NCI-H2029 (cell line): ENCODE data around the gene TBX20.
"Not testable (repeated sequence)": the region's sequence is repeated elsewhere in the genome, so short reads cannot be mapped to it uniquely, and the experiment has no call there.

Experiments
- DNase-seq: peaks from one replicate; lab custom pipeline; 2025; lab: John Stamatoyannopoulos, UW

TBX20 gene

DNA sequence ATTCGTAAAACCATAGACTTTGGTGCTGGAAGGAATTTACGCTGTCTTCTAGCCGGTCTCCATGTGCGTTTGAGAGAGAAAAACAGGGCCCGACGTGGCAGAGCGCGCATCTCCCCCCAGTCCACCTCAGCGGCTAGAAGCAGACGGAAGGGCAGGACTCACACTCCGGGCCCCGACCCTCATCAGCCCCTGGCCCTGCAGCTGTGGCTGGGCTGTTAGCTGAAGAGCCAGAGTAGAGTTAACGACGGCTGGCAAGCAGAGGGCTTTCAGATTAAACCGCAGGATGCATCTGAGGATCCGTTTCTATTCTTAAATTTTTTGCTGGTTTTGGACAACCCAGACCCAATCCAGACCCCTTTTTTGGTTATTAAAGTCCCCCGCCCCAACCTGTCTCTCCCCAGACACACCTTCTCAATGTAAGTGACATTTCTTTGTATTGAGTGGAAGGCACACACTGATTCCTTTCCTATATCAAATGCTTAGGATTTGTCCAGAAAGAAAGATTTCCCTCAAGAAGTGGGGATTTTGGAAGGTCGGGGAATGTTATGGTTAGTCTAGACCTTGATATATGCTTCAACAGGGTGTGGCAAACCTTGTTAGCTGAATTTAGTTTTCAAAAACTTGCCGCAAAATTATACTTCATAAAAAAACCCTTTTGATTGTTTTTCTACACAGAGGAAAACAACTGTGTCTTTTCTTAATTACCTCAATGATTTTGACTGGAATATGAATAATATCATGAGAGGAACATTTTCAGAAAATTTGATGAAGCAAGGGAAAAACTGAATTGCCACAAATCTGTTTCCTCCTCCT, 1.7 kb upstream of the TBX20 start:
- DNase-seq = no peak

DNA sequence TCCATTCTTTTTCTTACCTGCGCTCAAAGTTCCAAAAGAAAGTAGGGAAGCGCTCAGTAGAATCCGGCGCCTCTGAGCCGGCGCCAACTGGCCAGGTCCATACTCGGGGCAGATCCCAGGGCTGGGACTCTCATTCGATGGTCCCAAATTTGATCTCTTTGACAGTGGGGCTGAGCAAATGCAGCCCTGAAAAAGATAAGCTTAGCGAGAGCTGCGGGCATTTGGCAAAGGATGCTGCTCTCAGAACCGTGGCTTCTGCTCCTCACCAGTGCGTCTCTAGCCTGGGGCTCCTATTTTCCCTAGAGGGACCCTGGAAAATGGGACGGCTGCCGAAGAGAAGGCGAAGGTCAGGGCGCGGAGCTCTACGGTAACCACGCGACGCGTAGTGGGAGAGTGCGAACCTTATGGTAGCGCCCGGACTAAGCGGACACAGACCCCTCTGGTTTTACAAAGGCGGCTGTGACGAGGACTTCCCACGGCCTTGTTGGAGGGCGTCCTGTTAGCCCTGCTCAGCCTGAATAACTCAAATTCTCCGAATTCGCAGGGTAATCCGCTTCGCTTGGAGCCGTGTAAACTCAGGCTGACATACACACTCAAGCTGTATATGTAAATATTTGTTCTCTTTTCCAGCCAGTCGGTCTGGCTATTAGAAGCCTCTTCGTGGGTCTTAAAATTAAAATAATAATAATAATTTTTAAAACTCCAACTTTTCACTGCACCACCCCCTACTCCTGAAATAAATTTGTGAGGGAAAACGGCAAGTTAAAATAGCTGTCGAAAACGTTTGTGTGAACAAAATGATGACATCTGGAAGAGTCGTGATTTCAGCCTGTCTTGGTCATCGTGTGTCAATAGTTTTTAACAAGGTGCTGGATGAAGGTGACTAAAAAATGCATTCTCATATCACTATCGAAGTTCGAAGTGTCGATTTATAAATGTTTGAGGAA, 869 bp upstream of the TBX20 start:
- no peak for DNase-seq

DNA sequence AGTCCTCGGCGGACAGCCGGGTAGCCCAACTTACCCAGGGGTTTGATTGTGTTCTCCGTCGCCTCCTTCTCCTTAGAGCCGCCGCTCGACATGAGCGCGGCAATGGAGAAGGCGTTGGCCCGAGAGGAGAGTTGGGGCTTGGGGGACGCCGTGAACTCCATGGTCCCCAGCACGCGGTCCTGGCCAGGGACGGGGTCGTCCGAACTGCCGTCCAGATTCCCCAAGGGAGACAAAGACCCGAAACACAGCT, 515 bp downstream of the TBX20 start:
- no peak for DNase-seq

DNA sequence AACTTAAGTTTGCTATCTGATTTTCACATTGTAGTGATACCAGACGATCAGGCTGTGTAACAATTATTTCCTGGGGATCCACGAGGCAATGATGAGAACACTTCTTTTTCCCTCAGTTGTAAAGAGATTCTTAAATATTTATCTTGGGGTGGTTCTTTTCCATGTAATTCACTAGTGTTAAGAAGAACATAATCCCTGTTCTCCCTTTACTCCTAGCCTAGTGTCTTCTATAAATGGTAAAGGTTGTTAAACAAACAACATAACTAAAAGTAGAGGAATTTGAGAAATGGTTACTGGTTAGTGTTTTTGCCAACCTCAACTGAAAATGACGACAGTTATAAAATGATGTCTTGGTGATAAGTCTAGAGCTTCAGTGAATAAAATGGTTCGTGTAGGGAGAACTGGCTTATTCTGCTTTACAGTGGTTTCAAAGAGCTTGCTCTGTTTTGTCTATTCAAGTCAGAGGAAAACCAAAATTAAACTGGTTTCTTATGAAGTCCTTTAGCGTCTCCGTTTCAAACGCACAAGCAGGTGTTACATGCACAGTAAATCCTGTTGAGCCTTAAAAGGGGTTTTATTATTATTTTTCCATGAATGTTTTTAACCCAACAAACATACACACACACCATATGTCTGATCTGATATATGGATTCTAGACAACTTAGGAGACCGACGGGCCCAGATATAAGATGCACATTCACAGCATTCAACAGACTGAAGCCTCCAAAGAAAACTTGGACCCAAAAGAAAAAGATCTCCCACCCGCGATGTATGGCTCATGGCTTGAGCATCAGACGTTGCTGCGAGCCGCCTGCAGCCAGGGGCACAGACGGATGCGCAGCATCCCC, 1.1 kb downstream of the TBX20 start:
- no peak for DNase-seq

DNA sequence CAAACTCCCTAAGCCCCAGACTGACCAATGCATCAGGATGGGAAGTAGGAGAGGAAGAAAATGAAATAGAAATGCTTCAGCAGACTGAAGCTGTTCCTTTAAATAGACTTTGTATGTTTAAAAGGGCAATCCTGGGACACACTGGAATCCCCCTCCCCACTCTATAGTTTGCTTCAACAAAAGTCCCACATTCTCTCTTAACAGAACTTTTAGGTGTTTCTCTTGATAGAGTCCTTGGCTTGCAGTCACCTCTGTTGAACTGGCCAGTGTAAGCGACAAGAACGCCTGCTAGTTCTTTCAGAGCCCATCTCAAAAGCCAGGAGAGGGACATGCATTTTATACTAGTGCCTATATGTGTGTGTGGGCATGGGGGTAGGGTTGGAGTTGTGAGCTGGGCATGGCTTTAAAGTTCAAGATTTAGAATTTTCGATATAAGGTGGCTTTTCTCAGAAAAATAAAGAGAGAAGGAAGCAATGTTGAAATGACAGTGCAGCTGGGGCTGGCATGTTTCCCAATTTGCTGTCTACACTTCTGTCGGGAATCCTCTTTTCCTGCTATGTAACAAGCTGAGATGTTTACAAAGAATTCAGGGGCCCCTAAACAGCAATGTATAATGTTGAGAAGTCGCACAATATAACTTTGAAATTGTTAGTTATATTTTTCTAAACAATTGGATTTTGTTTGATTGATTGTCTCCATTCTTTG, 2.1 kb downstream of the TBX20 start:
- DNase-seq = no peak

DNA sequence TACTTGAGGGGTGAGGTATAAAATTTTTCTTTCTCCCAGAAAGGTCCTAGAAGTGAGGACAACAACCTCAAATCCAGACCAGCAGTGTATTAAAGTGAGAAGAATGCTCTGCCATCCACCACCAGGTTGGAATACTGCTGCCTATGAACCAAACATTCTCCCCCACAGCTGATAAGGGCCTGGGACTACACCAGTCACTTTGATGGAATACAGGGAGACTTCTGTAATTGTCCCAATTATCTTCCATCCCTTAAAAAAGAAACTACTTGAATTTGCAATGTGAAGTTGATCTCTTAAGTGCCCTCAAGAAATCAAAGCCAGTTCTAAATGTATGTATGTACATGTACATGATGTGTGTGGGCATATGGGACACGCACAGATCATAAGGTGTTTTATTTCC, 3.0 kb downstream of the TBX20 start:
- no peak for DNase-seq

DNA sequence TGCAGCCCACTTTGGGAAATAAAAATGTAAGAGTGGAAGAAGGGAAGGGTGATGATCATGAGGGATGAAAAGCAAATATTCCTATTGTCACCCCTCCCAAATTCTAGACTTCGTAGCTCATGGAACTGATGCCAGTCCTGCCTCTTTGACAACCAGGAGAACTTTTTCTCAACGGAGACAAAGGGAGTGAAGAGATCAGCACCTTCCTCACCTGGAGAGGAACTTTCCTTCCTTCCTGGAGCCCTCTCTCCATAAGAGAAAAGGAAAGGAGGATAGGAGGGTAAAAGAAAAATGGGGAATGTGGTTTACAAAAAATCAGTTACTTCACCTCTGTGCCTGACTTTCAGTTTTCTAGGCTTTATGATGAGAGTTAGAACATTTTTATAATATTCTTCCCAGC, 3.4 kb downstream of the TBX20 start:
- no peak for DNase-seq

DNA sequence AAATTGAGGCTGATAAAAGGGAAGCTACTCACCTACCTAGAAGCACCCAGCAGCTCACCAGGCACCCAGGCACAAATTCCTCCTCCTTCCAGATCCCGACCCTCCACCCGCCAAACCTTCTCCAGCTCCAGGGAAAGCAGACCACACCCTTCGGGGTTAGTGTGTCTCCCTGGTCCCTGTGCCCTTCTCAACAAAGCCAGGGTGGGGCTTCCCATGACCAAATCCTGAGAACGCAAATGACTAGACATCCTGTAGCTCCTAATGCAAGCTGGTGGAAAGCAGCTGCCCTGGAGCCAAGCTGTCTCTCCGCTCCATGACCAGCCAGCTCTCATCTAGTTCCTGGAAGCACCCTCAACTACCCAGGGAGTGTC, 4.4 kb downstream of the TBX20 start:
- no peak for DNase-seq

DNA sequence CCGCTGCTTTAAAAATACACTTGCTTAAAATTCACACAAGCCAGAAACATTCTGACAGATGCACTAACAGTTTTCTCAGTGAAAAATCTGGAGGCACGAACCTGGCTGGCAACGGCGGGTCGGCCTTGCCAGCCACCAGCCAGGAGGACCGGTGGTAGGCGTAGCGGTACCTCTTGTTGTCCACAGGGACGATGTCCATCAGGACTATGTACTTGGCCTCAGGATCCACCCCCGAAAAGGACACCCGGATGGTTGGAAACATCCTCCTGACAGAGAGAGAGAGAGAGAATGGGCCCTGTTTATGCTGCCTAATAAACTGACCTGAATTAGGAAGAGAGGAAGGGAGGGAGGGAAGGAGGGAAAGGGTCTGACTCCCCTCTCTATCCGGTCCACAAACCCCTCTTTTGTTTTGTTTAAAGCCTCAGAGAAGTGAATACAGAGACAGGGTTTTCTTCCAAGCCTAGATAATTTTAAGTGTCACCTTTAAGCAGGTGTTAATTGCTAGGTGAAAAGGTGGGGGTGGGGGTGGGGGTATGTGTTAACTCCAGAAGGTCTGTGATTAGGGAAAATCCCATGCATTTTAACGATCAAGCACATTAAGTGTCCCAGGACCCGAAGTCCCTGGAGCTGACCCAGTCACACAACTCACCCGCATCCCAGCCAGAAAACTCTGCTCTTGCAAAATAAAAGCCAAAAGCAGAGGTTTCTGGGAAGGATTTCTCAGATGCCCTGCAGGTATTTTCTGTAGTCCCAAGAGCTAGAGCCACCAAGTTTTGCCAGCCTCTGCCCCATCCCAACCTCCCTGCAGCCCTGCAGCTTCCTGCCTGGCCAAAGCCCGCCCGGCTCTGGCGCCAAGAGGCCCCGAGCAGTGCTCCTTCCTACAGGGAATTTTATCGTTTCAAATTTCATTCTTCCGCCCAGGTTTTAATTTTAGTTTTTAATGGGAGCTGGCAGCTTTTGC, 5.0 kb downstream of the TBX20 start:
- no peak for DNase-seq

DNA sequence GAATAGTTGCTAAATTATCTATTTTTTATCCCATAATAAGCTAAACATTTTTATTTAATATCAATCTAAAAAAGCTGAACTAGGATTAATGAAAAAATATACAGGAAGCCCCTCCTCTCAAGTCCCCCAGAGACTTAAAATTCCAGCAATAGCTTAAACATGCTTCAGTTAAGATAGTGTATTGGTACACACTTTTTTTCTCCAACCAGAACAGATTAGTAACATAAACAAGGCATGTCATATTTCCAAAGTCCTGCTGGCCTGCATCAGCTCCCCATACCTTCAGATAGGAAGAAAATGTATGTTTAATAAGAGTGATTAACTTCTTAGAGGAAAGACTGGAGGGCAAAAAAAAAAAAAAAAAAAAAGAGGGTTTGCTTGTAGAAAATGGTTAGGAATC, 7.1 kb downstream of the TBX20 start:
- no peak for DNase-seq

DNA sequence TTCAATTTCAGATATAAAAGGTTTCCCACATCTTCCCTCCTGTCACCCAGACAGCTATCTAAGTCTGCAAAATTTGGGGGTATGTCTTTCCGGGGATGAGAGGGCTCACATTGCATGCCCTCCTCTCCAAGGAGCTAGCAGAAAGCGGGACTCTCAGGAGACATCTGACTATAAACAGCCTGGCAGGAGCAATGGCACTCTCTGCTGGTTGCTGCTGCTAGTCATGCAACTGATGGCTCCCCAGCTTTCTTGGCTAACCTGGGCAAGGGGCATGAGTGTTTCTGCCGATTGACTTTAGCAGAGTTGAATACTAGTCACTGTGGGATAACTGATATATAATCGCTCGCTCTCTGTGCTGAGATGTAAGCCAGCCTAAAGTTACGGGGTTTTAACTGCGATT, 12.0 kb downstream of the TBX20 start:
- DNase-seq = no peak

DNA sequence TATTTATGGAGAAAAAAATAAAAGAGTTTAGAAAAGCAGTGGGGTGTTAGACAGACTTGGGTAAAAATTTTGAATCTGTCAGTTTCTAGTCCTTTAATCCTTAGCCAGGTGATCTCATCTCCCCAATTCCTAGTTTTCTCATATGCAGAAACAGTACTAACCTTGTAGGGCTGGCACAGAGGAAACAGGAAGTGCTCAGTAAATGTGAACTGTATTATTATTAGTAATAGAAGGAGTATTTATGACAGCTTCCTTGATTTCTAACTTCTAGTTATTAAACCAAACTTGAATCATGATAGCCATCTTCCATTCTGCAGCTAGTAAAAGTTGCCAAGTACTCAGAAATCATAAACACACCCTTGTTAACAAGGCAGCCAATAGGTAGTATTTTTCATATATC, 12.5 kb downstream of the TBX20 start:
- DNase-seq = no peak

DNA sequence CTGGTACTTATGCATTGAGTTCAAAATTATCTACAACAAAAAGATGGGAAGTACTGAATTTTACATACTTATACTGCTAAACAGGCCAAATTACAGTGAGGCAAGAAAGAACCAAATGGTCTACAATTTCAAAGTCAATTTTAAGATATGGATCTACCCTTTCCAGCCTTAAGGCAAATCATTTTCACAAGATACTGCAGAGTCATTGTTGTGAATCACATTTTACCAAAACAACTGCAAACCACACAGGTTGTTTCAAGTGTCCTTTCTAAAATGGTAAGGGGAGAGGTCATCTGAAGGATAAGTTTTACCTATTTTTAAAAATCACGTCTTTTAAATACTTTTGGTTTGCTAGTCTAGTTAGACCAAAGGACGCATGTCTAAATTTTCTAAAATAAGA, 12.9 kb downstream of the TBX20 start:
- not testable (repeated sequence) for DNase-seq

DNA sequence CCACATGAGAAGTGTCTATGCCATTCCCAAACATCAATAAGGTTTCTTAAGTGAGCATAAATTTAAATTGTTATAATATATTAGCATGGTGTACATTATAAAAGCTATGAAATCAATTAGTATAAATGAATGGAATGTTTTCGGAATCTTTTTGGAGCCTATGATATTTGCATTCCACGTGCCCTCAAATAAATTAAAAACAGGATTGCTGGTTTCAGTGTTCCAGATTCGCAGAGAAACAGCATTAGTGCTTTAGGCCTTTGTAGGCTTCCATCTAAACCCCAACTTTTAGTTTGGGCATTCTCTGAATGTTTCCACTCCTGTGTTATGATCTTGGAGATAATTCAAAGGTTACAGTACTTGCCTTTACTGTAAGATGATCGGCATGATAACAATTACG, 15.4 kb downstream of the TBX20 start:
- DNase-seq = not testable (repeated sequence)

DNA sequence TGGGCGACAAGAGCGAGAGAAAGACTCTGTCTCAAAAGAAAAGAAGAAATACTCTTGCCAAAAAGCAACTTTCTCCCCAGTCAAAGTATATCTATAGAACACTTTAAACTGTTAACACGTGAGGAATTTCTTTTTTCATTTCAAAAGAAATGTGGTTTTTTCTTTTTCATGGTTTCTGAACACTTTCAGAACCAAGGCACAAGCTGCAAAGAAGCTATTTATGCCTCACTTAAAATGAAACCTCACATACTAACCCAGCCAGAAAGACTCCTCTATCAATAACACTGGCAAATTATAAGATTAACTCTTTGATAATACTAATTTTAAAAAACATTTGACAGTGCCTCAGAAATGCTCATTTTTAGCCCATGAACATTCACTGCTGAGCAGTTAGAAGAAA, 20.9 kb downstream of the TBX20 start:
- no peak for DNase-seq

DNA sequence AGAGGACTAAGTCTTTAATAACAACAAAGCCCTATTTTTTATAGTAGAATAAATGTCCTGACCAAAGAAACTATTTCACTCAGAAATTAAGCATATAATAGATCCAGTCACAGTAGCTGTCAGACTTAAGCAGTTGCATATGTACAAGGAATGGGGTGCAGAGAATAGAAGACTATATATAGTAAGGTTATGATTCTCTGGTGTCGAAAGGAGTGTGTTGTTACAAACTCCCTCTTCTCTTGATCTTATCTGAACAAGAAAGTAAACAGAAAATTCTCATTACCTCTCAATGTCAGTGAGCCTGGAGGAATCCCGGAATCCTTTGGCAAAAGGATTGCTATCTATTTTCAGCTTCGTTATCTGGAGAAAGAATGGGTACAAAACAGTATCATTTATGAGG, 22.7 kb downstream of the TBX20 start:
- DNase-seq = not testable (repeated sequence)

DNA sequence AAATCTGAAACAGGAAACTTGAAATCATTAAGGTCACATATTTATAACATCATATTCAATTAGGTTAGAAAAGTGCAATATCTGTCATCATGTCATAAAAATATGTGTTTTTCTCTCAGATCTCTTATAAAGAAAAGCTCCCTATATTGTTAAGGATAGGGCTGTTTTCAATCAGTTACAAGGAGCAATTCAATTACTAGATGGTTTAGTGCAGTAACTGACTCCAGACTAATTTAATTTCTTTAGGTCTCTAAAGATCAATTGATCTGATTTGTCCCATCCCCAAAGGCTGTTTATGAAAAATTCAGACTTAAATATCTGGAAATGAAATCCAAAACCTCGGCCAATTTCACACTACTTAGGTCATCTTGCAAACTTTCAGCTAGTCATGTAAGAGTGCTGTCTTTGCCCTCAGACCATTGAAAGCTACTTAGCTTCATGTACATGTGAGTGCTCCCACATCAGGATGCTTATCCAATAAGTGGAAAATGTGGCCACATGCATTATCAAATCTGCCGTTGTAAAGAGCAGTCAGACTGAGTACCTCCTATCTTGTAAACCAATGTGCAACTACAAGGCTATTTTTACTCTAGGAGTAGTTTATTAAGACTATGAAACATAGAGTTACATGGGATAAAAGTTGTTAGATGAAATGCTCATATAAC, 24.7 kb downstream of the TBX20 start:
- DNase-seq = not testable (repeated sequence)

DNA sequence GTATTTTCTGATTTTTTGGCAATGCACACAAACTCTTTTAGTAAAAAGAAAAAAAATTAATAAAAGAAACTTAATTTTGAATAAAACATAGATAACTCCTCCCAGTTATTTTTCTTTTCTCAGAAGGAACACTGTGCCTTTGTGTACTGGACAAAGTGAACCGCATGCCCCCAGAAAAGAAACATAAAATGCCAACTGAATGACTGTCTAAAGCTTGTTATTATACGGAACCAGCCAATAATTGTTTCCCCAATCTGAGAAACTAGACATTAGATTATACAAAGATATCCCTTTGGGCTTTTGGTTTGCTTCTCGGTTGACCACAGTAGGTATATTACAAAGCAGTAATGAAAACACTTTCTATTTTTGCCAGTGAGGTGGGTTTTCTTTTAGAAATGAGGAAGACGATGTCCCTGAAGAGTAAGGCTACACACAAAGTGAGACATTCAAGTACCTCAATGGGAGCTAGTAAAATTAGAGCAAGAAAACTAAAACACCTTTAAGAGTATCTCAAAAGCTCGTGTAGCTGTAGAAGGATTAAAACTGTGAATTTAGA, 25.3 kb downstream of the TBX20 start:
- not testable (repeated sequence) for DNase-seq

DNA sequence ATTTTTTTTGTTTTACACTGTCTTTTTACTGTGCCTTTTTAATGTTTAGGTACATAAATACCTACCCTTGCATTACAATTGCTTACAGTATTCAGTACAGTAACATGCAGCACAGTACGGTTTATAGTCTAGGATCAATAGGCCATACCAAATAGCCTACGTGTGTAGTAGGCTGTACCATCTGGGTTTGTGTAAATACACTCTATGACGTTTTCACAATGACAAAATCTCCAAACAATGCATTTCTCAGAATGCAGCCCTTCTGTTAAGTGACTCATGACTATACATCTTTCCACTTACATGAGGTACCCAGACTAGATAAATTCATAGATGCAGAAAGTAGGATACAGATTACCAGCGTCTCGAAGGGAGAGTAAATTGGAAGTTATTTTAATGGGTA, 26.5 kb downstream of the TBX20 start:
- not testable (repeated sequence) for DNase-seq

DNA sequence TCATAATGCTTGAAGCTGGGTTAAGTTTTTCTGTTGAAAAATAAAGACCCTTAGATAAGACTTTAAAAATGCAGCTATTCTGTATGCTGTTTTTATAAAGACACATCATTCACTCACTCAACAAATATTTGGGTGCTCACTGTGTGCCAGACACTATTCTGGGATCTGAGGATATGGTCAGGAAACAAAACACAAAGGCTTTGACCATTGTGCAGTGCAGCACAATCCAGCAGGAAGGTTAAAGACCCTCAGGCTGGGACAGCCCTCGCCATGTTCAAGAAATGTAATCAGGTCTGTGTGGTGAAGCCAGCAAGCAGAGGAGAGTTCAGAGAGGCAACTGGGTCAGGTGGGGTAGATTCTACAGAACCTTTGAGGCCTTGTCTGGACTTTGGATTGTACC, 31.5 kb downstream of the TBX20 start:
- not testable (repeated sequence) for DNase-seq
